GM12865 (cell line): ENCODE results near the gene FMN1.

Experiments
- DNase-seq: peaks from one replicate; pipeline ENCODE4 v3.0.0; 2010; ENCODE audit warnings: low read depth
- H3K4me3 ChIP-seq: 2 replicates; pipeline ENCODE4 v1.5.1; 2011; ENCODE audit warnings: mild to moderate bottlenecking, low read depth, low read length, control low read depth
- CTCF ChIP-seq: IDR thresholded peaks from 2 replicates; pipeline ENCODE4 v1.5.1; 2011; ENCODE audit warnings: low read length, control low read depth, low read depth, inconsistent platforms; ENCODE audit not compliant: insufficient read depth; ENCODE audit errors: missing control alignments

The FMN1 gene

GRCh38 chr15:32991619-32992111, 202.8 kb downstream of the FMN1 start:
- no peak for DNase-seq
- TF ChIP-seq CTCF: no peak
- H3K4me3 ChIP-seq: no peak overlapping the region

- TF ChIP-seq CTCF: no peak
- DNase-seq: no peak
- no peak overlapping the region for H3K4me3 ChIP-seq
These were observed 204.4 kb downstream of the FMN1 start for GRCh38 chr15:32990071-32990470.

GRCh38 chr15:32987067-32987466, 207.4 kb downstream of the FMN1 start:
- H3K4me3 ChIP-seq: no peak overlapping the region
- no peak for DNase-seq
- TF ChIP-seq CTCF: no peak

- no peak overlapping the region for H3K4me3 ChIP-seq
- DNase-seq: no peak
- TF ChIP-seq CTCF: no peak
These were observed 208.4 kb downstream of the FMN1 start for GRCh38 chr15:32986147-32986546.

GRCh38 chr15:32983679-32984078, 210.8 kb downstream of the FMN1 start:
- H3K4me3 ChIP-seq: no peak overlapping the region
- TF ChIP-seq CTCF: no peak
- no peak for DNase-seq

- no peak for TF ChIP-seq CTCF
- no peak overlapping the region for H3K4me3 ChIP-seq
- no peak for DNase-seq
These were observed 212.5 kb downstream of the FMN1 start for GRCh38 chr15:32982001-32982400.

GRCh38 chr15:32981536-32981935, 213.0 kb downstream of the FMN1 start:
- no peak for DNase-seq
- no peak for TF ChIP-seq CTCF
- H3K4me3 ChIP-seq: no peak overlapping the region
